B cell (primary cell): ENCODE measurements around the gene ESYT3.

ENCODE experiments used
- EZH2 ChIP-seq: IDR thresholded peaks from 2 replicates; pipeline ENCODE4 v1.6.1; 2012; ENCODE audit warnings: borderline replicate concordance, low read depth, mild to moderate bottlenecking, moderate library complexity, low read length; ENCODE audit not compliant: insufficient read depth, poor library complexity, severe bottlenecking
- TF ChIP-seq, protein P1 (sequence below): fragments of 200-600 bp; IDR thresholded peaks from one replicate; pipeline ENCODE4 v1.8.0; 2022; ENCODE audit warnings: antibody characterized with exemption, mild to moderate bottlenecking

DNA sequence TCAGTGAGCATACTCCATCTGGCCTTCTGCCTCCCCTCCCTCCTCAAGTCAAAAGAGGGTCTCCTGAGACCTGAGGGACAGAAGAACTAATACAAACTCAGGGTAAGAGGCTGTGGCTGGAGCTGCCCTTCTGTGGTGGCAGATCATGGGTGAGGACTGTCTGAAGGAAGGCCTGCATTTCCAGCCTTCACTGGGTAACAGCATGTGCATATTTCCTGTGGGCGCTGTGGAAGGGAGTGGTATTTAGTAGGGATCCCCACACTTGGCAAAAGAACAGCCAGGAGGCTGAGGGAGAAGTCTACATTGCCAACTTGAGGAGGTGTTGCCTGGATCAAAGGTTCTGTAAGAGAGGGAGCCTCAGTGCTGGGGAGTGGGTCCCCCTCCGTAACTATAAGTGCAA lies 10.1 kb upstream of the ESYT3 start:
- TF ChIP-seq, protein P1, sequence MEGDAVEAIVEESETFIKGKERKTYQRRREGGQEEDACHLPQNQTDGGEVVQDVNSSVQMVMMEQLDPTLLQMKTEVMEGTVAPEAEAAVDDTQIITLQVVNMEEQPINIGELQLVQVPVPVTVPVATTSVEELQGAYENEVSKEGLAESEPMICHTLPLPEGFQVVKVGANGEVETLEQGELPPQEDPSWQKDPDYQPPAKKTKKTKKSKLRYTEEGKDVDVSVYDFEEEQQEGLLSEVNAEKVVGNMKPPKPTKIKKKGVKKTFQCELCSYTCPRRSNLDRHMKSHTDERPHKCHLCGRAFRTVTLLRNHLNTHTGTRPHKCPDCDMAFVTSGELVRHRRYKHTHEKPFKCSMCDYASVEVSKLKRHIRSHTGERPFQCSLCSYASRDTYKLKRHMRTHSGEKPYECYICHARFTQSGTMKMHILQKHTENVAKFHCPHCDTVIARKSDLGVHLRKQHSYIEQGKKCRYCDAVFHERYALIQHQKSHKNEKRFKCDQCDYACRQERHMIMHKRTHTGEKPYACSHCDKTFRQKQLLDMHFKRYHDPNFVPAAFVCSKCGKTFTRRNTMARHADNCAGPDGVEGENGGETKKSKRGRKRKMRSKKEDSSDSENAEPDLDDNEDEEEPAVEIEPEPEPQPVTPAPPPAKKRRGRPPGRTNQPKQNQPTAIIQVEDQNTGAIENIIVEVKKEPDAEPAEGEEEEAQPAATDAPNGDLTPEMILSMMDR = no peak
- TF ChIP-seq EZH2 = no peak
